H9 (cell line): Measurements from ENCODE around the gene RNPEP. TPM values are rescaled to one million over a fixed set of nuclear protein-coding genes. Genes with fewer than 3 reads are reported as not detected.

Experiments used
- DNase-seq: peaks from one replicate; pipeline ENCODE4 v3.0.0-alpha.2; 2017
- H2AFZ ChIP-seq: one replicate; pipeline ENCODE4 v1.6.1; 2013; ENCODE audit warnings: mild to moderate bottlenecking, low read length, control low read depth, moderate library complexity
- H2AK5ac ChIP-seq: 2 replicates; pipeline ENCODE4 v1.6.1; 2013; ENCODE audit warnings: low read length, control low read depth, mixed read lengths; ENCODE audit not compliant: insufficient read length
- H2BK120ac ChIP-seq: one replicate; pipeline ENCODE4 v1.6.1; 2013; ENCODE audit warnings: low read depth, mild to moderate bottlenecking, low read length, control low read depth, inconsistent platforms; ENCODE audit not compliant: poor library complexity, severe bottlenecking
- H2BK12ac ChIP-seq: 2 replicates; pipeline ENCODE4 v1.6.1; 2013; ENCODE audit warnings: low read length, control low read depth, mixed read lengths, low read depth; ENCODE audit not compliant: insufficient read length
- H2BK15ac ChIP-seq: 2 replicates; pipeline ENCODE4 v1.6.1; 2013; ENCODE audit warnings: low read depth, low read length, control low read depth
- H2BK20ac ChIP-seq: one replicate; pipeline ENCODE4 v1.6.1; 2013; ENCODE audit warnings: low read depth, mild to moderate bottlenecking, low read length, control low read depth, inconsistent platforms; ENCODE audit not compliant: poor library complexity, severe bottlenecking
- H2BK5ac ChIP-seq: 2 replicates; pipeline ENCODE4 v1.6.1; 2013; ENCODE audit warnings: low read length, control low read depth, mixed read lengths; ENCODE audit not compliant: insufficient read length
- H3K14ac ChIP-seq: 2 replicates; pipeline ENCODE4 v1.6.1; 2013; ENCODE audit warnings: low read length, control low read depth; ENCODE audit not compliant: insufficient read depth
- H3K18ac ChIP-seq: 2 replicates; pipeline ENCODE4 v1.6.1; 2013; ENCODE audit warnings: low read depth, mild to moderate bottlenecking, mixed read lengths, low read length, control low read depth; ENCODE audit not compliant: insufficient read length
- H3K23ac ChIP-seq: 2 replicates; pipeline ENCODE4 v1.6.1; 2013; ENCODE audit warnings: low read length, control low read depth, mixed read lengths, low read depth; ENCODE audit not compliant: insufficient read length
- H3K23me2 ChIP-seq: 2 replicates; pipeline ENCODE4 v1.6.1; 2013; ENCODE audit warnings: low read depth, mild to moderate bottlenecking, mixed read lengths, low read length, control low read depth; ENCODE audit not compliant: insufficient read length, poor library complexity, severe bottlenecking
- H3K27ac ChIP-seq: 2 replicates; pipeline ENCODE4 v1.5.1; 2013; ENCODE audit warnings: low read length, control low read depth, mixed read lengths, low read depth; ENCODE audit not compliant: insufficient read length
- H3K27me3 ChIP-seq: 2 replicates; pipeline ENCODE4 v1.6.1; 2013; ENCODE audit warnings: low read length, control low read depth, inconsistent platforms; ENCODE audit not compliant: insufficient read depth
- H3K4ac ChIP-seq: 2 replicates; pipeline ENCODE4 v1.6.1; 2013; ENCODE audit warnings: low read depth, mild to moderate bottlenecking, control low read depth, inconsistent platforms, low read length, moderate library complexity
- H3K4me1 ChIP-seq: 2 replicates; pipeline ENCODE4 v1.6.1; 2013; ENCODE audit warnings: low read length, control low read depth, inconsistent platforms; ENCODE audit not compliant: insufficient read depth
- H3K4me2 ChIP-seq: 2 replicates; pipeline ENCODE4 v1.6.1; 2013; ENCODE audit warnings: low read length, control low read depth, mixed read lengths; ENCODE audit not compliant: insufficient read length, insufficient read depth
- H3K56ac ChIP-seq: 2 replicates; pipeline ENCODE4 v1.6.1; 2013; ENCODE audit warnings: low read depth, mild to moderate bottlenecking, mixed read lengths, low read length, control low read depth; ENCODE audit not compliant: insufficient read length
- H3K79me1 ChIP-seq: 2 replicates; pipeline ENCODE4 v1.6.1; 2013; ENCODE audit warnings: low read depth, mild to moderate bottlenecking, moderate library complexity, low read length, control low read depth, inconsistent platforms; ENCODE audit not compliant: insufficient read depth, poor library complexity, severe bottlenecking
- H3K79me2 ChIP-seq: 2 replicates; pipeline ENCODE4 v1.6.1; 2013; ENCODE audit warnings: low read length, control low read depth, inconsistent platforms; ENCODE audit not compliant: insufficient read depth
- H3K9ac ChIP-seq: 2 replicates; pipeline ENCODE4 v1.6.1; 2013; ENCODE audit warnings: low read length, control low read depth, mixed read lengths; ENCODE audit not compliant: insufficient read length; ENCODE audit errors: extremely low read depth
- H3K9me3 ChIP-seq: one replicate; pipeline ENCODE4 v1.6.1; 2013; ENCODE audit warnings: low read depth, low read length, inconsistent platforms; ENCODE audit not compliant: control insufficient read depth
- H3T11ph ChIP-seq: one replicate; pipeline ENCODE4 v1.6.1; 2013; ENCODE audit warnings: mild to moderate bottlenecking, low read length, control low read depth, inconsistent platforms
- H4K20me1 ChIP-seq: one replicate; pipeline ENCODE4 v1.6.1; 2013; ENCODE audit not compliant: control insufficient read depth, insufficient read length, insufficient read depth
- H4K5ac ChIP-seq: 2 replicates; pipeline ENCODE4 v1.6.1; 2013; ENCODE audit warnings: low read depth, mild to moderate bottlenecking, mixed read lengths, low read length, control low read depth; ENCODE audit not compliant: insufficient read length
- H4K8ac ChIP-seq: replicated peaks from 2 replicates; pipeline ENCODE4 v1.6.1; 2013; ENCODE audit warnings: low read length, control low read depth, mixed read lengths, low read depth; ENCODE audit not compliant: insufficient read length
- H4K91ac ChIP-seq: 2 replicates; pipeline ENCODE4 v1.6.1; 2013; ENCODE audit warnings: low read depth, mild to moderate bottlenecking, moderate library complexity, mixed read lengths, low read length, control low read depth; ENCODE audit not compliant: insufficient read length
- H3K27ac Mint-ChIP-seq, 3 experiments: 2 replicates in 2 of 3; 3 replicates in 1 of 3; pipeline ENCODE4 v1.8.0; 2020 to 2021; ENCODE audit warnings: mixed read lengths in 3 of 3, mild to moderate bottlenecking in 1 of 3, moderate library complexity in 1 of 3
- H3K27me3 Mint-ChIP-seq: 2 replicates; pipeline ENCODE4 v1.8.0; 2021; ENCODE audit warnings: low read depth, mild to moderate bottlenecking, moderate library complexity, mixed read lengths
- H3K36me3 Mint-ChIP-seq, 3 experiments: 2 replicates in 2 of 3; 3 replicates in 1 of 3; pipeline ENCODE4 v1.8.0; 2020 to 2021; ENCODE audit warnings: low read depth in 3 of 3, mixed read lengths in 3 of 3; ENCODE audit not compliant: insufficient read depth in 1 of 3
- H3K4me1 Mint-ChIP-seq, 2 experiments: 2 replicates each; pipeline ENCODE4 v1.8.0; 2020; ENCODE audit warnings: mixed read lengths in 2 of 2
- H3K4me3 Mint-ChIP-seq, 2 experiments: 2 replicates in 1 of 2; 3 replicates in 1 of 2; pipeline ENCODE4 v1.8.0; 2020 to 2021; ENCODE audit warnings: mild to moderate bottlenecking in 2 of 2, mixed read lengths in 2 of 2, moderate library complexity in 1 of 2
- H3K9me3 Mint-ChIP-seq, 2 experiments: 2 replicates in 1 of 2; 3 replicates in 1 of 2; pipeline ENCODE4 v1.8.0; 2020; ENCODE audit warnings: mild to moderate bottlenecking in 2 of 2, mixed read lengths in 2 of 2, moderate library complexity in 1 of 2
- WGBS: extraction: QIAGEN DNeasy Blood & Tissue Kit; methylation state at CpG from one replicate; pipeline ENCODE4 v1.1.7; 2013; ENCODE audit warnings: missing lambda C conversion rate, low lambda C conversion rate, mixed read lengths; ENCODE audit not compliant: insufficient read length; ENCODE audit errors: extremely low coverage; 5-methylcytosine and 5-hydroxymethylcytosine counted together
- total RNA-seq: library from RNA; stranded (reverse); gene quantifications from 2 replicates; pipeline ENCODE4 v1.2.1, GENCODE V29; 2021
- TF ChIP-seq, protein P1 (sequence below): fragments of 200-600 bp; sonication (generic); conservative IDR thresholded peaks from 3 replicates; pipeline ENCODE4 v1.8.0; 2021; ENCODE audit warnings: antibody characterized with exemption, mild to moderate bottlenecking

Gene RNPEP
- total RNA-seq, 1 experiment from 2014 or later: 49.9 TPM

DNA sequence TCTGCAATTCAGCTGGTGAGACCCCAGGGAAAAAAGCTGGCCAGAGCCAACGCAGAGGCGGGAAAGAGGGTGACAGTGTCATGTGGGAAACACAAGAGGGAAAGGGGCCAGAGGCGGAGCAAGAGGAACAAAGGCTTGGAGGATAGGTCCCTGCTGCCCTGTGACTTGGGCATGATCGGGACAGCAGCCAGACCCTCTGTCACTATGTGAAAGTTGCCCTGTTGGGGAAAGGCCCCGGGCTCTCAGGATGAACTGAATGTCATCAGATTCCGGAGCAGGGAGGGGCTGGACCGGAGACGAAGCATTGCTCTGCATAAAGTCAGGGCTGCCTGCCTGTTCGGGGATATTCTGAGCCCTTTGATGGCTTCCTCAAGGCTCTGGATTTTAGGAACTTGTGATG is 22.3 kb downstream of the RNPEP start:
- no peaks in the 10 kb centered on the region for H3K27me3 Mint-ChIP-seq
- WGBS: no CpG with 5 or more reads among the region's 9 CpGs
- no peak overlapping the region for H2BK5ac ChIP-seq
- peaks cover 8% of the 10 kb centered on the region for H3K23me2 ChIP-seq
- no peak overlapping the region for H3K4me3 Mint-ChIP-seq
- no peak overlapping the region for H2BK20ac ChIP-seq
- TF ChIP-seq, protein P1, sequence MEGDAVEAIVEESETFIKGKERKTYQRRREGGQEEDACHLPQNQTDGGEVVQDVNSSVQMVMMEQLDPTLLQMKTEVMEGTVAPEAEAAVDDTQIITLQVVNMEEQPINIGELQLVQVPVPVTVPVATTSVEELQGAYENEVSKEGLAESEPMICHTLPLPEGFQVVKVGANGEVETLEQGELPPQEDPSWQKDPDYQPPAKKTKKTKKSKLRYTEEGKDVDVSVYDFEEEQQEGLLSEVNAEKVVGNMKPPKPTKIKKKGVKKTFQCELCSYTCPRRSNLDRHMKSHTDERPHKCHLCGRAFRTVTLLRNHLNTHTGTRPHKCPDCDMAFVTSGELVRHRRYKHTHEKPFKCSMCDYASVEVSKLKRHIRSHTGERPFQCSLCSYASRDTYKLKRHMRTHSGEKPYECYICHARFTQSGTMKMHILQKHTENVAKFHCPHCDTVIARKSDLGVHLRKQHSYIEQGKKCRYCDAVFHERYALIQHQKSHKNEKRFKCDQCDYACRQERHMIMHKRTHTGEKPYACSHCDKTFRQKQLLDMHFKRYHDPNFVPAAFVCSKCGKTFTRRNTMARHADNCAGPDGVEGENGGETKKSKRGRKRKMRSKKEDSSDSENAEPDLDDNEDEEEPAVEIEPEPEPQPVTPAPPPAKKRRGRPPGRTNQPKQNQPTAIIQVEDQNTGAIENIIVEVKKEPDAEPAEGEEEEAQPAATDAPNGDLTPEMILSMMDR: no peak
- H3K79me2 ChIP-seq: no peaks in the 10 kb centered on the region
- no peak overlapping the region for H4K8ac ChIP-seq
- no peak overlapping the region for H3K27ac ChIP-seq
- no peak overlapping the region for H2BK120ac ChIP-seq
- H3K4me2 ChIP-seq: no peak overlapping the region
- no peak overlapping the region for H2BK15ac ChIP-seq
- no peak overlapping the region for H3K18ac ChIP-seq
- H4K91ac ChIP-seq: no peak overlapping the region
- no peak overlapping the region for H3K56ac ChIP-seq
- no peak overlapping the region for H3K4ac ChIP-seq
- no peak overlapping the region for H3K14ac ChIP-seq
- no peak overlapping the region for H3K23ac ChIP-seq
- no peak overlapping the region for H3K9ac ChIP-seq
- no peaks in the 10 kb centered on the region for H3K79me1 ChIP-seq
- no peaks in the 10 kb centered on the region for H4K20me1 ChIP-seq
- peaks cover 12% of the 10 kb centered on the region for H3K4me1 ChIP-seq
- H3K9me3 ChIP-seq: no peaks in the 10 kb centered on the region
- DNase-seq: no peak
- no peak overlapping the region for H2AK5ac ChIP-seq
- H3K36me3 Mint-ChIP-seq: peaks cover 28 to 68% (median 64%) of the 10 kb centered on the region in 3 experiments; a peak in 6 of 7 replicates
- H3K4me1 Mint-ChIP-seq: peaks cover 36 to 43% of the 10 kb centered on the region in 2 experiments
- H3K9me3 Mint-ChIP-seq: no peaks in the 10 kb centered on the region
- no peak overlapping the region for H4K5ac ChIP-seq
- H2AFZ ChIP-seq: no peak overlapping the region
- H2BK12ac ChIP-seq: no peak overlapping the region
- peak overlapping the region in 2 of 3 experiments; percentile 84 to 88; a peak in 1 of 7 replicates for H3K27ac Mint-ChIP-seq
- H3K27me3 ChIP-seq: no peaks in the 10 kb centered on the region
- no peak overlapping the region for H3T11ph ChIP-seq
